Stimulated activated CD8-positive, alpha-beta memory T cell treated with anti-CD3 and anti-CD28 coated beads, Interleukin-2, amount 100 ng/mL, for 1 hour (primary cell): Measurements from ENCODE around the gene WDR81.
A peak's percentile ranks its signal among the peaks of the same experiment; 100 is the strongest.
"Not testable (repeated sequence)": the region's sequence is repeated elsewhere in the genome, so short reads cannot be mapped to it uniquely, and the experiment has no call there.

Experiments
- DNase-seq, 2 donors: peaks; one replicate each; pipeline ENCODE4 v3.0.0-alpha.2; 2020; ENCODE audit warnings: low read depth in 2 of 2

Gene WDR81

GRCh38 chr17:1724351-1724868 is at the start of gene WDR81:
Gene WDR81 (plus strand): TSS chr17:1724704. CDS start chr17:1724960, 256 bp downstream.
- peak; percentile 73 to 80 for DNase-seq

- DNase-seq, result no peak
Measured at GRCh38 chr17:1676401-1676800, 48.1 kb upstream of the WDR81 start.

GRCh38 chr17:1683459-1683858 is 41.0 kb upstream of the WDR81 start:
- no peak for DNase-seq

GRCh38 chr17:1684378-1685189 is 39.9 kb upstream of the WDR81 start, which contains the start of gene PRPF8:
Gene PRPF8 (minus strand): TSS chr17:1684867. CDS start chr17:1684571, 296 bp downstream.
- peak; percentile 96 to 97 for DNase-seq

GRCh38 chr17:1686086-1686485 is 38.4 kb upstream of the WDR81 start:
- DNase-seq, result no peak

GRCh38 chr17:1688405-1688804 is 36.1 kb upstream of the WDR81 start:
- DNase-seq, result not testable (repeated sequence)

GRCh38 chr17:1690544-1691221 is 33.8 kb upstream of the WDR81 start:
- DNase-seq, result no peak

DNA sequence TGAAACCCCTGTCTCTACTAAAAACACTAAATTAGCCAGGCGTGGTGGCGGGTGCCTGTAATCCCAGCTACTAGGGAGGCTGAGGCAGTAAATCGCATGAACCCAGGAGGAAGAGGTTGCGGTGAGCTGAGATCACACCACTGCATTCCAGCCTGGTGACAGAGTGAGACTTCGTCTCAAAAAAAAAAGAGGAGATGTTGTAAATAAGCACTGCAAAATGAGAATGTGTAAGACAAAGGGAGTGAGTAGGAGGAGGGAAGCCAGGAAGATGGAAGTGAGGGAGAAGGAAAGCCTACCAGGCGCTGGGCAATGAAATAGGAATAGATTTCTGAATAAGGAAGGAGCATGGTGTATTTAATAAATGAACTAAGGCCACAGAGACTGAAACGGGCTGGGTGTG is 31.2 kb upstream of the WDR81 start:
- no peak for DNase-seq

- DNase-seq, result no peak
Measured at GRCh38 chr17:1695365-1695764, 29.1 kb upstream of the WDR81 start.

DNA sequence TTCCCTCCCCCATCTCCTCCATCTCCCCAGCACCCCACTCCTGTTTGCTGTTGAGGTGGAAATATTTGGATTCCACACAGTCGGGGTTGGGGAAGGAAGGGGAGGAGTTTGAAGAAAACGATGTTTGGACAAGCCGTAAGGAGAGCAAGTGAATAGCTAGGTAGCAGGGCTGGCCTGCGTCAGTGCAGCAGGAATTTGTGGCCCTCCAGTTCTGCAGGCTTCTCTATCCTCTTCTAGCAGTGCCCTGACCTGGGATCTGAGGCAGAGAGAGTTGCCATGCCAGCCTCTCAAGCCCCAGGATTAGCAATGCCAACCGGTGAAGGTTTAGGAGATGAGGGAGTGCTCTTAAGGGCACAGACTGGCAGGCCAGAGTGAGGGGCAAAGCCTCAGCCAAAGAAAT is 26.8 kb upstream of the WDR81 start:
- DNase-seq, result no peak

- not testable (repeated sequence) for DNase-seq
Measured at GRCh38 chr17:1699891-1700290, 24.6 kb upstream of the WDR81 start.

GRCh38 chr17:1703063-1703462 is 21.4 kb upstream of the WDR81 start:
- no peak for DNase-seq

DNA sequence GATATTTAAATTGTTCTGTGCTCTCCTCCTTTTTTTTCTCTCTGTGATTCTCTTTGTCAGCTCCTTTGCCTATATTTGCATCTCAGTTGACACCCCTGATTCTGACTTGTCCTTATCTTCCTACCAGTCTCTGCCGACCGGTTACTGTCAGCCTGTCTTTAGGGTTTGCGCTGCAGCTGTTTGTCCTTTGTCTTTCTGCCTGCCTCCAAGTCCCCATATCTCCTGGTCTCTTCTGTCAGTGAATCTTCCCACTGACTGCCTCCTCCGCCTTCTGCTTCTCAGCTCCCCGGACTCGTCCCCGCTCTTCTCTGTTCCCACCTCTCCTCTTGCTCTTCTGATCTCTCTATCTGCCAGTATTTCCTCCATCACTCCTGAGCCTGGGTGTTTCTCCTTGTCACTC is 19.5 kb upstream of the WDR81 start:
- no peak for DNase-seq

GRCh38 chr17:1707107-1707506 is 17.4 kb upstream of the WDR81 start:
- DNase-seq, result no peak

DNA sequence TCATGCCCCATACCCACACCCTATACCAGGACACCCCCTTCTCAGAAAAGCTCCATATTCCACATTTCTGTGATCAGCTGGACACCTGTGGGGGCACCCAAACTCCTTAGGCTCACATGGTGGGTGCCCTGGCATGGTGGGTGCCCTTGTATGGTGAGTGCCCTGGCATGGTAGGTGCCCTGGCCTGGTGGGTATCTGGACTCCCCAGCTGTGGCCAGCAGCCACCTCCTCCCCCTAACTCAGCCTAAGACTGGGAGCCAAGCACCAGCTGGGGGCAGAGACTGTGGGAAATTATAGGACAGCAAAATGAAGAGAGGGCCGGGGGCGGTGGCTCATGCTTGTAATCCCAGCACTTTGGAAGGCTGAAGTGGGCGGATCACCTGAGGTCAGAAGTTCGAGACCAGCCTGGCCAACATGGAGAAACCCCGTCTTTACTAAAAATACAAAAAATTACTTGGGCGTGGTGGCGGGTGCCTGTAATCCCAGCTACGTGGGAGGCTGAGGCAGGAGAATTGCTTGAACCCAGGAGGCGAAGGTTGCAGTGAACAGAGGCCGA is 15.6 kb upstream of the WDR81 start:
- DNase-seq, result not testable (repeated sequence)

DNA sequence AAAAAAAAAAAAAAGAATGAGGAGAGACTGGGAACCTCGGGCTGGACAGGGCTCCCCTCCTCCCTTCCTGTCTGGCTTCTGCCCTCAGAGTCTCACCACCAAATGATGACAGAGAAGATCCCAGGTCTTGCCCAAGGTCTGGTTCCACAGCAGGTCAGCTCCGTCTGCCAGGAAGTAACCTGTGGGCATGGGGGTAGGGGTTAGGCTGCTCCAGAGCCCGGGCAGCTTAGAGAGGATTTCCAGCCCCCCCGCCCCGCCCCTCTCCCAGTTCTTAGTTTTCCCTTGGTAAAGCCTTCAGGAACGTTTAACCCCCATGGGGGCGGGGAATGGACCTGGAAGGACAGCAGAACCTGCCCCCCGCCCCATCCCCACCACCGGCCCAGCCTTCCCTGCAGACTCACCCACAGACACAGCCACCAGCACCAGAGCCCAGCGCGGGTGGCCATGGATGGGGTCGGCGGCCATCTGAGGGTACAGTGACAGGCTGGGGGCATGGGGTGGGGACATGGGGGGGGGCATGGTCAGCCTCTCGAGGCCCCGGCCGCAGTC is 15.0 kb upstream of the WDR81 start:
- DNase-seq, result no peak

DNA sequence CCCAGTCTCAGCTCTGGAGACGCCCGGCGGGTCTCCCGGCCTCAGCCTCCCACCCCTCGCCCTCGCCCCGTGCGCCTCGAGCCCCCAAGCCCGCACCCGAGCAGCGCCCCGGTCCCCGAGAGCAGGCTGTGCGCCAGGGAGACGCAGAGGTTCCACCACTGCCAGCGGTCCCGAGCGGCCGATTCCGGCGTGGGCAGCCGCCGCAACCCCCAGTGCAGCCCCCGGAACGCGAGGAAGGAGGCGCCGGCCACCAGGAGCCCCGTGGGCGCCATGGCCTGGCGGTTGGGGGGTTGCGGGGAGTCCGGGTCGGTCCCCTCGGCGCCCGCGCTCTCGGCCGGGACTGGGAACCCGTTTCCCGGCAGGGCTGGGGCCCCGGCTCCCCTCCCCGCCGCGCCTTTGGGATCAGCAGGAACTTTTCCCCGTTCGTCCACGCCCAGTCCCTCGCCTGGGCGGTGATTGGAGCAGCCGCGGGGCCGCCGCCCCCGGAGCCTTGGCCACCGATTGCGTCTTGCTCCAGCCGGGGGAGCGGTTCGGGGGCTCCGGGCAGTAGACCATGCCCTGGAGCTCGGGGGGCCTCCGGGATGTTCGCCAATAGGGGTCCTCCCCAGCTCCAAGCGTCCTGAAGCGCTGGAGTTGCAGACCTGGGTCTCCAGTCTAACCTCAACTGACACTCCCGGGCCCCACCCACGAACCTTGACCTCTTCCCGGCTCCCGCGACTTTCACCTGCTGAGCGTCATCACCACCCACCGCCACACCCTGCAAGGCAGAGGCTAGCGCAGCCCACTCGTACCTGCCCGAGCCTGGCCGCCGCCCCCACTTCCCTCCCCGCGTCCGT is 14.3 kb upstream of the WDR81 start, which contains the start of gene TLCD2:
Gene TLCD2 (minus strand): TSS at position 407 of the 836 bp plus-strand sequence. CDS start 135 bp downstream, at position 272.
- DNase-seq, result no peak

- DNase-seq, result no peak
Measured at GRCh38 chr17:1710807-1711553, 13.5 kb upstream of the WDR81 start.

DNA sequence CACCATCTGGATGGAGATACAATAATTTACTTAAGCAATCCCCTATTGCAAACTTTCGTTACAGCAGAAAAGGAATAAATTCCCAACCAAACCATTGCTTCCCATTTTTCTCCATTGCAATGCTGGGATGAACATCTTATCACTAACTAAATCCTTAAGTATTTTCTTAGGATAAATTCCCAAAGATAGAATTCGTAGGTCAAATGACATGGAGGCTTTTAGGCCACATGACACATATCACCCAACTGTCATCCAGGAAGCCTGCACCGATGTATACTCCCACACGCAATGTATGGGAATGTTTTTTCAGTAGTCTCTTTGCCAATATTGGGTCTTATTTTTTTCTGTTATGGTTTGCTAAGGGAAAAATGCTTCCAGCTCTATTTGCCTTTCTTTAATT is 12.7 kb upstream of the WDR81 start:
- no peak for DNase-seq

DNA sequence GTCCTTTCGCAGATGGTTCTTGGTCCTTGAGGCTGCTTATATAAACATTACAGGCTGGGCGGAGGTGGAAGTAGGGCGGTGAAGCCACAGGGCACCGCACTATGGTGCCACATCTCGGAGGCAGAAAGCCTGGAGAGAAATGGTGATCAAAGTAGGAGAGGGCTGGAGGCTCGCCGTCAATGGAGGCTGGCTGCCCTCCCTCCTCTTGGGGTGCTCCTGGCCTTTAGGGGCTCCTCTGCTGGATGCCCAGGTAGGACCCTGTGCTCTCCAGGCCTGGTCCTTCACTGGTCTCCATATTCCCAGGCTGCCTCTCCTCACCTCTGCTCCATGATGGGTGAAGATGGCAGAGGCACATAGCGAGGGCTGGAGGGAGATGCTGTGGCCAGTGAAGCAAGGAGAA is 12.2 kb upstream of the WDR81 start:
- no peak for DNase-seq
